Measurements from ENCODE around the gene FRMD1. TPM values are rescaled to one million over a fixed set of nuclear protein-coding genes. Genes with fewer than 3 reads are reported as not detected.

Gene FRMD1
- polyA plus RNA-seq, 1 experiment: not detected

GRCh38 chr6:168103050-168103830, 24.2 kb upstream of the FRMD1 start:
- ChIA-PET CTCF (no interaction called here), POLR2A (no interaction called here)
- H3K4me3 ChIP-seq (ENCODE audit: low read depth, low read length): no peak overlapping the region
- H3K27me3 ChIP-seq (ENCODE audit: control insufficient read depth, insufficient read depth, low read length): peaks cover 19% of the 10 kb centered on the region
- TF ChIP-seq CTCF (IDR thresholded peaks at IDR 0.05; ENCODE audit: low read depth, low read length): no peak
- no peak for DNase-seq (ENCODE audit: low read depth, low spot score)
- no peak overlapping the region for H3K27ac ChIP-seq (ENCODE audit: low read depth, low read length)
- peaks cover 11% of the 10 kb centered on the region; the same call in 1 of the 2 replicates for H3K9me3 ChIP-seq (ENCODE audit: control insufficient read depth, insufficient read depth, low read length)

GRCh38 chr6:168102315-168102985, 23.4 kb upstream of the FRMD1 start:
- ChIA-PET POLR2A (no interaction called here), CTCF (no interaction called here)
- no peak for DNase-seq (ENCODE audit: low read depth, low spot score)
- H3K27ac ChIP-seq (ENCODE audit: low read depth, low read length): no peak overlapping the region
- H3K27me3 ChIP-seq (ENCODE audit: control insufficient read depth, insufficient read depth, low read length): peaks cover 19% of the 10 kb centered on the region
- no peak for TF ChIP-seq CTCF (IDR thresholded peaks at IDR 0.05; ENCODE audit: low read depth, low read length)
- no peak overlapping the region for H3K4me3 ChIP-seq (ENCODE audit: low read depth, low read length)
- peaks cover 14% of the 10 kb centered on the region; the same call in 1 of the 2 replicates for H3K9me3 ChIP-seq (ENCODE audit: control insufficient read depth, insufficient read depth, low read length)

GRCh38 chr6:168101590-168102314, 22.7 kb upstream of the FRMD1 start:
- TF ChIP-seq CTCF (IDR thresholded peaks at IDR 0.05; ENCODE audit: low read depth, low read length): no peak
- Histone ChIP-seq H3K4me3 (ENCODE audit: low read depth, low read length) (no peak overlapping the region), H3K27me3 (ENCODE audit: control insufficient read depth, insufficient read depth, low read length) (peaks cover 19% of the 10 kb centered on the region), H3K9me3 (ENCODE audit: control insufficient read depth, insufficient read depth, low read length) (peaks cover 18% of the 10 kb centered on the region; the same call in 1 of the 2 replicates), H3K27ac (ENCODE audit: low read depth, low read length) (no peak overlapping the region)
- CTCF ChIA-PET: no interaction called here
- POLR2A ChIA-PET: no interaction called here
- no peak for DNase-seq (ENCODE audit: low read depth, low spot score)

- H3K27me3 ChIP-seq (ENCODE audit: control insufficient read depth, insufficient read depth, low read length): peaks cover 19% of the 10 kb centered on the region
- ChIA-PET CTCF (no interaction called here), POLR2A (no interaction called here)
- peaks cover 25% of the 10 kb centered on the region for H3K9me3 ChIP-seq (ENCODE audit: control insufficient read depth, insufficient read depth, low read length)
- DNase-seq (ENCODE audit: low read depth, low spot score): no peak
- no peak for TF ChIP-seq CTCF (IDR thresholded peaks at IDR 0.05; ENCODE audit: low read depth, low read length)
- no peak overlapping the region for H3K27ac ChIP-seq (ENCODE audit: low read depth, low read length)
- no peak overlapping the region for H3K4me3 ChIP-seq (ENCODE audit: low read depth, low read length)
Measured at GRCh38 chr6:168100803-168101589, 22.0 kb upstream of the FRMD1 start.

Measured in AG04450 (cell line).